GM19467 (cell line): ENCODE measurements around the gene FADS6.

Experiments
- ATAC-seq: cut with Tn5 transposase; IDR thresholded peaks from one replicate; pipeline ENCODE4 v1.9.1; 2021; ENCODE audit warnings: mild to moderate bottlenecking, moderate library complexity; ENCODE audit not compliant: unreplicated experiment

FADS6 gene

GRCh38 chr17:74892013-74892841, 1.2 kb downstream of the FADS6 start:
- ATAC-seq: no peak

GRCh38 chr17:74890554-74890953, 2.9 kb downstream of the FADS6 start:
- ATAC-seq: no peak

GRCh38 chr17:74888469-74888868, 5.0 kb downstream of the FADS6 start:
- no peak for ATAC-seq

GRCh38 chr17:74883241-74883745, 10.1 kb downstream of the FADS6 start:
- no peak for ATAC-seq

- ATAC-seq: no peak
Observed at GRCh38 chr17:74882517-74883240, 10.8 kb downstream of the FADS6 start.

- no peak for ATAC-seq
Observed at GRCh38 chr17:74881073-74881472, 12.4 kb downstream of the FADS6 start.

- ATAC-seq: no peak
Observed at GRCh38 chr17:74879308-74879707, 14.1 kb downstream of the FADS6 start.

GRCh38 chr17:74878658-74879057, 14.8 kb downstream of the FADS6 start:
- no peak for ATAC-seq

- ATAC-seq: no peak
Observed at GRCh38 chr17:74877592-74878548, 15.6 kb downstream of the FADS6 start.

GRCh38 chr17:74875977-74876593, 17.3 kb downstream of the FADS6 start:
- no peak for ATAC-seq

GRCh38 chr17:74875155-74875976, 18.1 kb downstream of the FADS6 start:
- no peak for ATAC-seq

GRCh38 chr17:74874615-74875037, 18.8 kb downstream of the FADS6 start:
- ATAC-seq: no peak

GRCh38 chr17:74873874-74874614, 19.4 kb downstream of the FADS6 start:
- ATAC-seq: no peak

- peak; percentile 85 for ATAC-seq
Observed at GRCh38 chr17:74873037-74873873, 20.2 kb downstream of the FADS6 start.

- peak; percentile 28 for ATAC-seq
Observed at GRCh38 chr17:74872313-74873036, 21.0 kb downstream of the FADS6 start, which contains the start of gene FDXR. FDXR (minus strand) TSS chr17:74872994; CDS start chr17:74872944, 50 bp downstream.

- ATAC-seq: no peak
Observed at GRCh38 chr17:74871356-74872076, 21.9 kb downstream of the FADS6 start.
